Left colon (tissue), 2 donors: ENCODE results near the gene CAPRIN2. TPM values are rescaled to one million over a fixed set of nuclear protein-coding genes. Genes with fewer than 3 reads are reported as not detected.

Experiments
- ATAC-seq: fragments of 200-7000 bp; cut with Tn5 transposase; one replicate; pipeline ENCODE4 v1.9.1; 2020; ENCODE audit warnings: mild to moderate bottlenecking, moderate library complexity
- DNase-seq, 2 donors: peaks; one replicate each; pipeline ENCODE4 v3.0.0-alpha.2; 2020
- intact Hi-C, 2 donors: fragments of 100-400 bp; cut with DNase I in 1 of 2; cut with micrococcal nuclease in 1 of 2; formaldehyde crosslinking; loops; one replicate each; pipeline versions ENCODE4 v1.11.2 to v1.14.0; 2022; cut with DNase I, micrococcal nuclease
- total RNA-seq, 2 donors: library from RNA; stranded (reverse); fragmentation: NEBNext Ultra II Directional; extraction: Animal tissue kit (Norgen Biotek cat#: 25700); gene quantifications; one replicate each; pipeline ENCODE4 v1.2.1, GENCODE V29; 2021
- donor health status: DM: no; HTN: no; CAD: no.
- donor health status: DM: yes; HTN: yes; CAD: no.

The CAPRIN2 gene
- total RNA-seq, 2 donors from 2014 or later = 10.3 to 13.9 TPM

GRCh38 chr12:30719060-30719459, 35.7 kb downstream of the CAPRIN2 start:
- DNase-seq = no peak
- ATAC-seq = no peak
- intact Hi-C loops = no loop called here

- ATAC-seq (peak; percentile 86), DNase-seq (peak in 1 of 2 donors; percentile 58)
- intact Hi-C loops = no loop called here
Observed at GRCh38 chr12:30707613-30708342, 47.0 kb downstream of the CAPRIN2 start.

GRCh38 chr12:30706476-30706875, 48.3 kb downstream of the CAPRIN2 start:
- no peak for DNase-seq
- intact Hi-C loops = no loop called here
- ATAC-seq = peak; percentile 89

DNA sequence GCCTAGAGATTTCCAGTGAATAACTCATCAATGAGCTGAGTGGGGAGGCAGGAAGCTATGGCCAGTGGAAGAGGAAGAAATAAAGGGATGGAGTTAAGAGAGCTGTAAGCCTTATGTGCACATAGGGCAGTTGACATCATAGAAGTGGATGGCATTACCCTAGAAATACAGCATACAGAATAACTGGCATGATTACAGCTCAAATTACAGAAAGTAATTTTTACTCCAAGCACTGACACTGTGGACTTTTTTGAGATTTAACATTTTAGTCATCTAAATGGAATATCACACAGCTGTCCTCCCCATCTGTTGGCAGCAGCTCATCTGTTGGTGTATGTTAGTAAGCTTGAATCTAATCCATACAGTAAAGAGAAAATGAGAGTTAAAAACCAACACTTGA, 53.7 kb downstream of the CAPRIN2 start:
- ATAC-seq = no peak

GRCh38 chr12:30700216-30700900, 54.4 kb downstream of the CAPRIN2 start:
- DNase-seq (no peak), ATAC-seq (no peak)
- intact Hi-C loops = no loop called here

More for the DNA sequence above, 53.7 kb downstream of the CAPRIN2 start:
- intact Hi-C loops = no loop called here
- no peak for DNase-seq

GRCh38 chr12:30698346-30698745, 56.4 kb downstream of the CAPRIN2 start:
- DNase-seq = no peak
- intact Hi-C loops = no loop called here
- ATAC-seq = no peak

DNA sequence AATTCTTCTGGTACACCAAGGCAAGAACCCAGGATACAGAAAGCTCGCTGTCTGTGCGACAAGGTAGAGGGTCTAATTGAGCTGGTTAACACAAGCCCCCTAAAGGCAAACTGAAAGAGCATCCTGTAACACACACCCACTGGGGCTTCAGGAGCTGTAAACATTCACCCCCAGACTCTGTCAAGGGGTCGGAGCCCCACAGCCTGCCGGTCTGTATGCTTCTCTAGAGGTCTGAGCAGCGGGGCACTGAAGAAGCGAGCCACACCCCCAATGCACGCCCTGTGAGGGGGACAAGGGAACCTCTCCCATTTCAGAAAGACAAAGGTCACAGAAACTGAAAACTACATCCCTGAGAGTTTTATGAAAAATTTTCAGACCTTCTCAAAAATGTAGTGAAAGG, 57.8 kb downstream of the CAPRIN2 start:
- intact Hi-C loops = no loop called here
- DNase-seq (no peak), ATAC-seq (no peak)

GRCh38 chr12:30696486-30696885, 58.3 kb downstream of the CAPRIN2 start:
- ATAC-seq (no peak), DNase-seq (peak in 1 of 2 donors; percentile 9)
- intact Hi-C loops = no loop called here

GRCh38 chr12:30696103-30696408, 58.7 kb downstream of the CAPRIN2 start:
- DNase-seq (no peak), ATAC-seq (no peak)
- intact Hi-C loops = no loop called here

DNA sequence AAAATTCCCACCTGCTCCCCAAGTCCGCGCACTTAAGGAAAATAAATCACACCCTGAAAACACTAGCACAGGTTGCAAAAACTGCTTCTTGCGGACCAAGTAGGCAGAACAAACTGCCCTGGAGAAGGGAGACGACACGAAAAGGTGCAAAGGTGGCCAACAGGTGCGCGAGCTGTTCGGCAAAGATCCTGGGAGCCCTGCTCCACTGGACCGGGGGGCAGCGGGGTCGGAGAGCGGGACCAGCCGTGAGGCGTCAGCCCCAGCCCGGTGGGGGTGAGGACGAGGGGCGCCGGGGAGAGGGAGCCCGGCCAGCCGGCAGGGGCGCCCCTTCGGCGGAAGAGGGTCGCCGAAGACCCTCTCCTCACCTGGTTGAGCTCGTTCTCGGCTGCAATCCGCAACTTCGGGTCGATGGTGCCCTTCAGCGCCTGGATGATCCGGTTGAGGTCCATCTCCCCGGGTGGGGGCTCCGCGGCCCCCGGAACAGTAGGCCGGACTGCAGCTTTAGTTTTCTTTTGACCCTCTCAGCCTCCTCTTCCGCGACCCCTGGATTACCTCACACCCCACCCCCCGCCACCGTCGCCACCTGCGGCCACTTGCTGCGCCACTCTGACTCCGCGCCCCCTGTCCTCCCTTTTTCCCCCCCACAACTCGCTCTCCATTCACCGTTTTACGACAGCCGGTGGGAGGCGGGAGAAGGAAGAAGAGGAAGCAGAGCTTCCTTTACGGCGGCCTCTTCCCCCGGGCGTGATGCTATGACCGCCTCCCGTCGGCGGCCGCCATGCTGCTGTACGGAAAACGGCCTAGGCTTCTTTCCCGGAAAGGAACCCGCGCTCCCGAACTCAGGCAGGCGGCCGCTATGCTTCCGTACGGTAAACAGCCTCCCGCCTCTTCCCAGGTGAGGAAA, 59.3 kb downstream of the CAPRIN2 start, which contains the start of gene IPO8:
Gene IPO8 (minus strand): TSS at position 671 of the 904 bp plus-strand sequence. CDS start 222 bp downstream, at position 449.
- intact Hi-C loops = no loop called here
- ATAC-seq = peak; percentile 96
- peak; percentile 95 to 96 for DNase-seq

GRCh38 chr12:30694412-30695198, 60.1 kb downstream of the CAPRIN2 start:
- peak; percentile 62 for ATAC-seq
- intact Hi-C loops = no loop called here

GRCh38 chr12:30692470-30692869, 62.3 kb downstream of the CAPRIN2 start:
- intact Hi-C loops = no loop called here
- no peak for DNase-seq

More at GRCh38 chr12:30694412-30695198, 60.1 kb downstream of the CAPRIN2 start:
- peak; percentile 37 to 64 for DNase-seq

DNA sequence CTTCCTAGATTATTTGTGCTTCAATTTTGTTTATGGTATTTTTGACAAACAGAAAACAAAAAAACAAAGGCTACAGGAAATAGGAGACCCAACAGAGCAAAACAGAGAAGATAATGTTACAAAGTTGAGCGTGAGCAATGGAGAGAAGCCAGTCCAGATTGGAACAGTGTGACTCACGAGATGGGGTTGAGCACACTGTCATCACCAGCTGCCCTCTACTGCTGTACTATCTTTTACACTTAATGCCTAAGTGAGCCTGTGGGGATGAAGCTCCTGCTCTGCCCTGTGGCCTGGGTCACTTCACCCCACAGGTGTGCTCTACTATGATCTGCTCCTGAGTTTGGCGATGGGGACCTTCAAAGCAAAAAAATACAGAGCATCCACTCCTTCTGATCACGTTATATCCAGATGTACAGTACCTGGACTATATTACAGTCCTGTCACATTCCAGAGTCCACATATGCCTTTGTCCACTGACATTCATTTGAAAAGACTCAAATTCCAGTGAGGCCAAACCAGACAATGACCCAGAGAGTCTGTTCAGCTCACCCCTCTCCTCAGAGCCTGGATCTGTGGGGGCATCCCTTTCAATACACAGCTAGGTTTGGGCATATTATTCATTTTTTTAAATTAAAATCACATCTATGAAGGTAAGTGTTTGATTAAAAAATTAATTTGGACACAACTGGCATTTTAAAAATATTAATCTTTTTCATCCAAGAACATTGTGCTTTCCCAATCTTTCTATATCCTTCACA, 63.5 kb downstream of the CAPRIN2 start:
- ATAC-seq (no peak), DNase-seq (no peak)
- intact Hi-C loops = no loop called here

More at GRCh38 chr12:30692470-30692869, 62.3 kb downstream of the CAPRIN2 start:
- ATAC-seq = no peak

GRCh38 chr12:30687265-30687986, 67.3 kb downstream of the CAPRIN2 start:
- DNase-seq (no peak), ATAC-seq (no peak)
- intact Hi-C loops = no loop called here

- intact Hi-C loops = no loop called here
- ATAC-seq = no peak
- DNase-seq = no peak
Observed at GRCh38 chr12:30679241-30679640, 75.5 kb downstream of the CAPRIN2 start.

- ATAC-seq (no peak), DNase-seq (no peak)
- intact Hi-C loops = no loop called here
Observed at GRCh38 chr12:30678221-30678620, 76.5 kb downstream of the CAPRIN2 start.

- DNase-seq (no peak), ATAC-seq (no peak)
Observed at GRCh38 chr12:30661210-30661609, 93.5 kb downstream of the CAPRIN2 start.

More at GRCh38 chr12:30661210-30661609, 93.5 kb downstream of the CAPRIN2 start:
- intact Hi-C loops = no loop called here
